ENCODE data around the gene KDELR3.

KDELR3 gene

DNA sequence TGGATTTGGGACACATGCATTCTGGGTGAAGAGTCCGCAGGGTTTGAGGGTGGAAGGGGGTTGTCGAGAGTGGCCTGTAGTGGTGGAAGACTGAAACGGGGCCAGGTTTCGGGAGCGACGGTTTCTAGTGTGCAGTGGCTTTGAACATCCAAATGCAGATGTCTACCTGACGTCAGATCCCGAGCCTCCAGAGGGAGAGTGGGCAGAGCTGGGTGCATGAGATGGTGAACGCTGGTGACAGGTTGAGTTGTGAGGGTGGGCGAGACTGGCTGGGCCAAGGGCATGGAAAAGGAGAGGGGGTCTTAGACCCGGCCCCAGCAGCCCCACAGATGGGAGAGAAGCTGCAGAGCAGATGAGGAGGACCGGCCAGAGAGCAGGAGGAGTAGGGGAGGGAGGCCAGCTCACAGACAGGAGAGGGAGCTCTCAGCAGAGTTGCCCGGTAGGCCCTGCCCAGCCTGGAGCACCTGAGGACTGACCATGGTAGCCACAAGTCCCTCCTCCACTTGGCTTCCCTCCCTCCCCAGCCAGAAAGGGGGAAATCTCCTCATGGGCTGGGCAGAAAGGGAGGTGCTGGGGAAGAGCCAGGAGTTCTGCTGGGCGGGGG lies 27.0 kb upstream of the KDELR3 start:
- DNase-seq, result no peak

GRCh38 chr22:38441620-38442287 lies 26.1 kb upstream of the KDELR3 start:
- DNase-seq, result no peak

GRCh38 chr22:38442967-38443627 lies 24.8 kb upstream of the KDELR3 start:
- DNase-seq, result no peak

- no peak for DNase-seq
Measured at GRCh38 chr22:38443628-38444521, 24.0 kb upstream of the KDELR3 start.

DNA sequence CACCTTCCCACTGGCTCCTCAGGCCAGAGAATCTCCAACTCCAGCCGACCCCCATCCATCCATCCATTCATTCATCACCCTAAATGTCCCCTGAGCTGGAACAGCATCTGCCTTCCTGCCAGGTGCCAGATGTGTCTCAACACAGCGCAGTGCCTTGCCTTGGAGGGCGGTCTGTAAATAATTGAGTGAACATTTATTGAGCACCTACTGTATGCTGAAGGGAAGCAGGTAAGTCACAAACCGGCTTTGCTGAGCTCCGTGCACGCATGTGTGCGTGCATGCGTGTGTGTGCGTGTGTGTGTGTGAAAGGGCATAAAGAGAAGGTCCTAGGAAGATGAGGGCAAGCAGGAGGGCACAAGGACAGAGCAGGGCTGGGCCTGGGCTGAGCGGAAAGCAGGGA lies 23.1 kb upstream of the KDELR3 start:
- DNase-seq, result no peak

- DNase-seq, result no peak
Measured at GRCh38 chr22:38446018-38446601, 21.8 kb upstream of the KDELR3 start.

- no peak for DNase-seq
Measured at GRCh38 chr22:38448945-38449745, 18.8 kb upstream of the KDELR3 start.

DNA sequence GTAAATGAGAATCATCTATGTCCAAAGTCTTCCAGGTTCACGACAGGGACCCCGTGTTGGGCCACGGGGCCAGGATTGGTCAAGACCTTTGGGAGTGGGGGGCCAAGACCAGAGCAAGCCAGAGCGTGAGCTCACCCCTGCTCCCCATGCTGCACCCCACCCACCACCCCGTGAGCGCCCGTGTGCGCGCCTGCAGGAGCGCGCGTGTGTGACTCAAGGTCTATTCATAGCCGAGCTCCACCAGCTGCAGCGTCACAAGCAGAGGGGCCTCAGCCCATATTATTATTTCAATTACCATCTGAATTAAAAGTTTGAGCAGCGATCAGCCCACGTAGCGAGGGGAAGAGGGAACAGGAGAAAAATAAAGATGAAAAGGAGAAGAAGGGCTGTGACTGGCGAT lies 18.1 kb upstream of the KDELR3 start:
- no peak for DNase-seq

DNA sequence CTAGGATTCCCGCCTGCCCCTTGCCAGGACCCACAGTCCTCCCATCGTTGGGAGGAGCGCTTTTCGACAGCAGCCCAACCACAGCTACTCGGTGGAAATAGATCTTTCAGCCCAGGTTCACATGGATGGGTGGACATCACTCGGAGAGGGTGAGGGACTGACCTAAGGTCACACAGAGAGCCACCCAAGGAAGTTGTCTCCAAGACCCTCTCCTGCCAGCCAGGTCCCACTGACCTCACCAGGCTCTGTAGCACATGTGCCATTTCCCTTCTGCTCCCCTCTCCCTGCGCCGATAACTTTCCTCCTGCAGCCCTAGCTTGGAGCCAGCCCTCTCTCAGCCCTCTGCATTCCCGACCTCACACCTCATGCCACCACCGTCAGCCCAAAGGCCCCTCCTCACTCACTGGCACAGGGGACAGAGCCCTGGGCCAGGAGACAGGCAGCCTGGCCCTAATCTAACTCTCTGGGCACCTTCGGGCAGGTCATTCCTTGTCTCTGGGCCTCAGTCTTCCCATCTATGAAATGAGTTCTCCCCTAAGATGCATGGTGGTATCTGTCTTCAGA lies 17.6 kb upstream of the KDELR3 start:
- DNase-seq, result no peak

GRCh38 chr22:38451404-38451803 lies 16.5 kb upstream of the KDELR3 start:
- DNase-seq, result no peak

DNA sequence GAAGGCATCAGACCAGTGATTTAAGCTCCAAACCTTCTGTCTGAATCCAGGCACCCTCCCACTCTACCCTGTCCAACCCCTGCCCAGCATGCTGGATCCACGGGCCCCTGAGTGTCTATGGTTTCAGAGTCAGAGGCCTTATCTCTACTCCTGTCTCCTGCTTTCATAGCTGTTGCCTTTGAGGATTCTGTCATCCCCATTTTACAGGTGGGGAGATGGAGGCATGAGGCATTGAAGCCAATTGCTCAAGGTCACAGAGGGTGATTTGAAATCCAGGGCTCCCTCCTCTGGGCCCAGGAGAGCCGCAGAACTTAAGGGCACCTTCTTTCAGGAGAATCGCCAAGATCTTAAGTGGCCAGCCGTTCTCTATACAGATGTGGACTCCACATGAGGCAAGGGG lies 16.0 kb upstream of the KDELR3 start:
- no peak for DNase-seq

- DNase-seq, result no peak
Measured at GRCh38 chr22:38452373-38453065, 15.4 kb upstream of the KDELR3 start.

DNA sequence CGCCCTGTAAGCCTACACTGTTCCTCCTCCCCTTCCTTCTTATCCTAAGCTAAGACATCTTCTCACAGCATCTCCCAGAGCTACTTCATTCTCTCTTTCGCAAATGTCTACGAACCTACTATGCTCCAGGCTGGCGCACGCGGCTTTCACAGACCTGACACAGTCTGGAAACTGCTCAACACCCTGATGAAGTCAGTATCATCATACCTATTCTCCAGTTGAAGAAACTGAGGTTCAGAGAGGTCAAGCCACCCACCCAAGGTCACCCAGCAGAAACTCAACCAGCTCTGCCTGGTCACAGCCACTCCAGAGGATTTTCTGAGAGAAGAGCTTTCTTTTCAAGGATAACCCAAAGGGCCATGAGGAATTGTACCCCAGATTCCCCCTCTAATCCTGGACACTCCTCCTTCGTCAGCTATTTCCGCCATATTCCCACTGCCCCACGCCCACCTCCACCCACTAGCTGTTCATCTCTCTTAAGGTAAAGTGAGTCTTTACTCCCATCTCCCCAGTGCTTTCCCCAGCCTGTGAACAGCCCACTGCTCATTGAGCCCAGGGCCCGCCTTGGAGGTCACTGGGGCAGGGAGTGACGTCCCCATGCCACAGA lies 14.7 kb upstream of the KDELR3 start:
- DNase-seq, result no peak

- no peak for DNase-seq
Measured at GRCh38 chr22:38453996-38454352, 13.9 kb upstream of the KDELR3 start.

DNA sequence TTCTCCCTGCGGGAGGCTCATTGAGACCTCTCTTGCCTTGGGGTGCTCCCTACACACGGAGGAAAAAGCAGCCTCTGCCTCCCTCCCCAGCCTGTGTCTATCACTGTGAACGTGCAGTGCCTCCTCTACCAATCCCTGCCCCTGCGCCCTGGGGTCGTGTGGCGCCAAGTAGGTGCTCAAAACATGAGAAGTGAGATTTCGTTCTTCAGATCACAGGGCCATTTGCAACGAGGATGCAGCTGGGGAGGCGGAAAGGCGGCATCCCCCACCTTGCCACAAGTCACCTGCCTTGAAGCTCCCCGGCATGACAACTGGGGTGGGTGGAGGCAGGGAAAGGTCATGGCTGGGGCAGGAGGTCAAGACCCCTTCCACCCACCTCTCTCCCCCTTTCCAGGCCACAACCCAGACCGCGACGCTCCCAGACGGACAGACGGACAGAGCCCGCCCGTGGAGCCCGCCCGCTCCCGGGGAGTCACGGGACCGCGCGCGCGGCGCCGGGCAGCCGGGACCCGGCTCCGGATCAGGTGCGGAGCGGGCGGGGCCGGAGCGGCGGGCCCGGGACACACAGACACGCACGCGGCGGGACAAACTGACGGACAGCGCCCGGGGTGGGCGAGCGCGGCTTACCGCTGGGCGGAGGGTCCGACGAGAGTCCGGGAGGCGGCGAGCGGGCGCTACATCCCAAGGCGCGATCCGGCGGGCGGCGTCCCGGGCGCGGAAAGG lies 13.4 kb upstream of the KDELR3 start:
- DNase-seq, result no peak

GRCh38 chr22:38455076-38455529 lies 12.8 kb upstream of the KDELR3 start, which contains the start of gene KCNJ4:
KCNJ4 (minus strand) TSS chr22:38455199; CDS start chr22:38428132, 27,067 bp downstream.
- DNase-seq, result no peak

GRCh38 chr22:38455530-38456271 lies 12.2 kb upstream of the KDELR3 start:
- peak in 1 of 2 experiments; percentile 29 for DNase-seq

DNA sequence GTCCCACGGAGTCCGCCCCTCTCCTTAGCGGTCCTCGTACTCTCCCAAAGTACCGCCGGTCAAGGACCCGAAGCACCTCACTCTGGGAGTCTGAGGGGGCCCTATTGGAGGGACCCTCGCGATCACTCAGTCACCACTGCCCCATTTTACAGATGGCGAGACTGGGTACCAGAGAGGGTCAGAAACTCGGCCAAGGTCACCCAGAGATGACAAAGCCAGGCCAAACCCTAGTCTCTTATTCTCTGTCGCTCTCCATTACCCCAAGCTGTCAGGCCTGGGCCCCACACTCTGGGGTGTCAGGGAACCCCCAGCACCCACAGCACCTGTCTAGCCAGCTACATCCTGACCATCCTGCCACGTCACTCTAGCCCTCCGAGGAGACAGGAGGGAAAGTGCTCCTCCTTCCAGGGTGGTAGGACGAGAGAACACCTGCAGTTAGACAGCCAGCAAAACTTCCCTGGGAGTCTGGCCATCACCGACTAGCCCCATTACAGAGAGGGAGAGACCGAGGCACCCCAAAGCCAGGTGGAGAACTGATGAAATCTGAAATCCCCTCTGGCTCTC lies 11.5 kb upstream of the KDELR3 start:
- DNase-seq, result no peak

Measured in NCI-H1930 (cell line).